ENCODE results near the gene LHX8.

GRCh38 chr1:75092141-75092540 is 42.0 kb upstream of the LHX8 start:
- TF ChIP-seq FOXK2 (IDR thresholded peaks at IDR 0.05) (no peak), NR2F1 (conservative IDR thresholded peaks at IDR 0.05) (no peak), GABPA (IDR thresholded peaks at IDR 0.05; ENCODE audit: low read depth) (no peak), FOXM1 (IDR thresholded peaks at IDR 0.05; ENCODE audit: low read depth, low read length) (no peak), POLR2AphosphoS5 (IDR thresholded peaks at IDR 0.05; ENCODE audit: low read length) (no peak), RUNX3 (IDR thresholded peaks at IDR 0.05; ENCODE audit: low read length) (no peak), EZH2 (IDR thresholded peaks at IDR 0.05; ENCODE audit: borderline replicate concordance, control insufficient read depth, low read depth, low read length) (no peak), YBX1 (IDR thresholded peaks at IDR 0.05) (no peak), POLR2A (IDR thresholded peaks at IDR 0.05; ENCODE audit: low read depth, low read length) (no peak), CHD1 (IDR thresholded peaks at IDR 0.05; ENCODE audit: low read depth, low read length) (no peak)
- TF ChIP-seq, protein P1, sequence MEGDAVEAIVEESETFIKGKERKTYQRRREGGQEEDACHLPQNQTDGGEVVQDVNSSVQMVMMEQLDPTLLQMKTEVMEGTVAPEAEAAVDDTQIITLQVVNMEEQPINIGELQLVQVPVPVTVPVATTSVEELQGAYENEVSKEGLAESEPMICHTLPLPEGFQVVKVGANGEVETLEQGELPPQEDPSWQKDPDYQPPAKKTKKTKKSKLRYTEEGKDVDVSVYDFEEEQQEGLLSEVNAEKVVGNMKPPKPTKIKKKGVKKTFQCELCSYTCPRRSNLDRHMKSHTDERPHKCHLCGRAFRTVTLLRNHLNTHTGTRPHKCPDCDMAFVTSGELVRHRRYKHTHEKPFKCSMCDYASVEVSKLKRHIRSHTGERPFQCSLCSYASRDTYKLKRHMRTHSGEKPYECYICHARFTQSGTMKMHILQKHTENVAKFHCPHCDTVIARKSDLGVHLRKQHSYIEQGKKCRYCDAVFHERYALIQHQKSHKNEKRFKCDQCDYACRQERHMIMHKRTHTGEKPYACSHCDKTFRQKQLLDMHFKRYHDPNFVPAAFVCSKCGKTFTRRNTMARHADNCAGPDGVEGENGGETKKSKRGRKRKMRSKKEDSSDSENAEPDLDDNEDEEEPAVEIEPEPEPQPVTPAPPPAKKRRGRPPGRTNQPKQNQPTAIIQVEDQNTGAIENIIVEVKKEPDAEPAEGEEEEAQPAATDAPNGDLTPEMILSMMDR (IDR thresholded peaks at IDR 0.05 in 2 of 3, conservative IDR thresholded peaks at IDR 0.05 in 1 of 3; ENCODE audit: control insufficient read depth in 2 of 3, extremely low read depth in 1 of 3, insufficient read depth in 1 of 3, low read depth in 3 of 3, low read length in 3 of 3): no peak
- TF ChIP-seq, protein P2, sequence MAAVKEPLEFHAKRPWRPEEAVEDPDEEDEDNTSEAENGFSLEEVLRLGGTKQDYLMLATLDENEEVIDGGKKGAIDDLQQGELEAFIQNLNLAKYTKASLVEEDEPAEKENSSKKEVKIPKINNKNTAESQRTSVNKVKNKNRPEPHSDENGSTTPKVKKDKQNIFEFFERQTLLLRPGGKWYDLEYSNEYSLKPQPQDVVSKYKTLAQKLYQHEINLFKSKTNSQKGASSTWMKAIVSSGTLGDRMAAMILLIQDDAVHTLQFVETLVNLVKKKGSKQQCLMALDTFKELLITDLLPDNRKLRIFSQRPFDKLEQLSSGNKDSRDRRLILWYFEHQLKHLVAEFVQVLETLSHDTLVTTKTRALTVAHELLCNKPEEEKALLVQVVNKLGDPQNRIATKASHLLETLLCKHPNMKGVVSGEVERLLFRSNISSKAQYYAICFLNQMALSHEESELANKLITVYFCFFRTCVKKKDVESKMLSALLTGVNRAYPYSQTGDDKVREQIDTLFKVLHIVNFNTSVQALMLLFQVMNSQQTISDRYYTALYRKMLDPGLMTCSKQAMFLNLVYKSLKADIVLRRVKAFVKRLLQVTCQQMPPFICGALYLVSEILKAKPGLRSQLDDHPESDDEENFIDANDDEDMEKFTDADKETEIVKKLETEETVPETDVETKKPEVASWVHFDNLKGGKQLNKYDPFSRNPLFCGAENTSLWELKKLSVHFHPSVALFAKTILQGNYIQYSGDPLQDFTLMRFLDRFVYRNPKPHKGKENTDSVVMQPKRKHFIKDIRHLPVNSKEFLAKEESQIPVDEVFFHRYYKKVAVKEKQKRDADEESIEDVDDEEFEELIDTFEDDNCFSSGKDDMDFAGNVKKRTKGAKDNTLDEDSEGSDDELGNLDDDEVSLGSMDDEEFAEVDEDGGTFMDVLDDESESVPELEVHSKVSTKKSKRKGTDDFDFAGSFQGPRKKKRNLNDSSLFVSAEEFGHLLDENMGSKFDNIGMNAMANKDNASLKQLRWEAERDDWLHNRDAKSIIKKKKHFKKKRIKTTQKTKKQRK (IDR thresholded peaks at IDR 0.05; ENCODE audit: low read depth, low read length): no peak
